HFFc6 (cell line): ENCODE measurements around the gene PADI3. TPM values are rescaled to one million over a fixed set of nuclear protein-coding genes. Genes with fewer than 3 reads are reported as not detected.
"Not testable (repeated sequence)": the region's sequence is repeated elsewhere in the genome, so short reads cannot be mapped to it uniquely, and the experiment has no call there.

Experiments
- DNase-seq: peaks from one replicate; pipeline ENCODE4 v3.0.0-alpha.2; 2018
- H3K27ac Mint-ChIP-seq: 2 replicates; pipeline ENCODE4 v1.8.0; 2020; ENCODE audit warnings: mild to moderate bottlenecking, mixed read lengths
- H3K27me3 Mint-ChIP-seq: 2 replicates; pipeline ENCODE4 v1.8.0; 2021; ENCODE audit warnings: mild to moderate bottlenecking, moderate library complexity, mixed read lengths; ENCODE audit not compliant: insufficient read depth
- H3K36me3 Mint-ChIP-seq: 2 replicates; pipeline ENCODE4 v1.8.0; 2021; ENCODE audit warnings: low read depth, mixed read lengths
- H3K4me1 Mint-ChIP-seq: 2 replicates; pipeline ENCODE4 v1.8.0; 2020; ENCODE audit warnings: low read depth, mixed read lengths
- H3K4me3 Mint-ChIP-seq: 2 replicates; pipeline ENCODE4 v1.8.0; 2020; ENCODE audit warnings: mild to moderate bottlenecking, moderate library complexity, mixed read lengths
- H3K9me3 Mint-ChIP-seq: 2 replicates; pipeline ENCODE4 v1.8.0; 2020; ENCODE audit warnings: mild to moderate bottlenecking, mixed read lengths
- total RNA-seq, 6 experiments: library from RNA; stranded (reverse); fragmentation: NEBNext Ultra II Directional; extraction: Animal tissue kit (Norgen Biotek cat#: 25700); gene quantifications; 2 replicates in 1 of 6; 3 replicates in 5 of 6; pipeline ENCODE4 v1.2.3, GENCODE V29; 2021
- TF ChIP-seq, protein P1 (sequence below): fragments of 200-600 bp; sonication (generic); IDR thresholded peaks from 2 replicates; pipeline ENCODE4 v1.5.0; 2021; ENCODE audit warnings: antibody characterized with exemption, mild to moderate bottlenecking

The PADI3 gene
- total RNA-seq, 6 experiments from 2014 or later = 0.05 to 0.14 (median 0.07) TPM; not detected in 2

DNA sequence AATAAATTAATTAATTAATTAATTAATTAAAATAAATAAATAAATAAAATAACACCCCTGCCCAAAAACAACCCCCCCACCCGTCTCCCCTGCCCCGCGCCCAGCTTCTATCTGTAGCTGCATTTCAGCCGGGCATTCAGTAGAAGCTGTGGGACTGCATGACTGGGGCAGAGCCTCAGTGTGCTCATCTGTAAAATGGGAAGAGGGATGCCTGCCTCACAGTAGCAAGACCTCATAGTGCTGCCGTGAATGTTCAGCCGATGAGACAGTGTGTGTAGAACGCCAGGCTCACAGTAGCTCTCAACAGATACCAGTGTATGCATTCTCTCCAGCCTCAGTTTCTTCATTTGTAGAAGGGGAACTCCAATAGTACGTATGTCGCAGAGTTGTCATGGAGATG lies 67.8 kb downstream of the PADI3 start:
- Mint-ChIP-seq H3K4me3 (no peak overlapping the region), H3K27ac (no peak overlapping the region), H3K36me3 (peaks cover 6% of the 10 kb centered on the region; the same call in 1 of the 2 replicates), H3K27me3 (peaks cover 34% of the 10 kb centered on the region), H3K9me3 (no peaks in the 10 kb centered on the region), H3K4me1 (no peaks in the 10 kb centered on the region; the same call in 1 of the 2 replicates)
- no peak for DNase-seq
- TF ChIP-seq, protein P1, sequence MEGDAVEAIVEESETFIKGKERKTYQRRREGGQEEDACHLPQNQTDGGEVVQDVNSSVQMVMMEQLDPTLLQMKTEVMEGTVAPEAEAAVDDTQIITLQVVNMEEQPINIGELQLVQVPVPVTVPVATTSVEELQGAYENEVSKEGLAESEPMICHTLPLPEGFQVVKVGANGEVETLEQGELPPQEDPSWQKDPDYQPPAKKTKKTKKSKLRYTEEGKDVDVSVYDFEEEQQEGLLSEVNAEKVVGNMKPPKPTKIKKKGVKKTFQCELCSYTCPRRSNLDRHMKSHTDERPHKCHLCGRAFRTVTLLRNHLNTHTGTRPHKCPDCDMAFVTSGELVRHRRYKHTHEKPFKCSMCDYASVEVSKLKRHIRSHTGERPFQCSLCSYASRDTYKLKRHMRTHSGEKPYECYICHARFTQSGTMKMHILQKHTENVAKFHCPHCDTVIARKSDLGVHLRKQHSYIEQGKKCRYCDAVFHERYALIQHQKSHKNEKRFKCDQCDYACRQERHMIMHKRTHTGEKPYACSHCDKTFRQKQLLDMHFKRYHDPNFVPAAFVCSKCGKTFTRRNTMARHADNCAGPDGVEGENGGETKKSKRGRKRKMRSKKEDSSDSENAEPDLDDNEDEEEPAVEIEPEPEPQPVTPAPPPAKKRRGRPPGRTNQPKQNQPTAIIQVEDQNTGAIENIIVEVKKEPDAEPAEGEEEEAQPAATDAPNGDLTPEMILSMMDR = no peak

DNA sequence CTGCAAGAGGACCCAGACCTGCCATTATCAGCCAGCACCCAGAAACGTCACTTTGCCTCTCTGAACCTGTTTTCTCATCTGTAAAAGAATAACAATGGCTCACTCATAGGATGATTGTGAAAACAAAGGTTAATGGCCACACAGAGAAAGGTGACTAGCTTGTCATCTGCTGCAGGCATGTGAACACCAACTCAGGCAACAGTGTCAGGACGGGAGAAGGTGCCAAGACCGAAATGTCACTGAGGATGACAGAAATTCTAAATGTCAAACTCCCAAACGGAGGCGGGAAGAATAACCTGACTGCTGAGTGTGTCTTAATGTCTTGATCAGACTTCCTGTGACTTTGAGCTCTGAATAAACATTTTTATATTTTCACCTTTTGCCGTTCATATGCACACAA lies 69.4 kb downstream of the PADI3 start:
- Mint-ChIP-seq H3K27me3 (peaks cover 33% of the 10 kb centered on the region), H3K4me1 (no peaks in the 10 kb centered on the region; the same call in 1 of the 2 replicates), H3K36me3 (peaks cover 6% of the 10 kb centered on the region; the same call in 1 of the 2 replicates), H3K27ac (no peak overlapping the region), H3K9me3 (no peaks in the 10 kb centered on the region), H3K4me3 (no peak overlapping the region)
- TF ChIP-seq, protein P1 = no peak
- DNase-seq = no peak

DNA sequence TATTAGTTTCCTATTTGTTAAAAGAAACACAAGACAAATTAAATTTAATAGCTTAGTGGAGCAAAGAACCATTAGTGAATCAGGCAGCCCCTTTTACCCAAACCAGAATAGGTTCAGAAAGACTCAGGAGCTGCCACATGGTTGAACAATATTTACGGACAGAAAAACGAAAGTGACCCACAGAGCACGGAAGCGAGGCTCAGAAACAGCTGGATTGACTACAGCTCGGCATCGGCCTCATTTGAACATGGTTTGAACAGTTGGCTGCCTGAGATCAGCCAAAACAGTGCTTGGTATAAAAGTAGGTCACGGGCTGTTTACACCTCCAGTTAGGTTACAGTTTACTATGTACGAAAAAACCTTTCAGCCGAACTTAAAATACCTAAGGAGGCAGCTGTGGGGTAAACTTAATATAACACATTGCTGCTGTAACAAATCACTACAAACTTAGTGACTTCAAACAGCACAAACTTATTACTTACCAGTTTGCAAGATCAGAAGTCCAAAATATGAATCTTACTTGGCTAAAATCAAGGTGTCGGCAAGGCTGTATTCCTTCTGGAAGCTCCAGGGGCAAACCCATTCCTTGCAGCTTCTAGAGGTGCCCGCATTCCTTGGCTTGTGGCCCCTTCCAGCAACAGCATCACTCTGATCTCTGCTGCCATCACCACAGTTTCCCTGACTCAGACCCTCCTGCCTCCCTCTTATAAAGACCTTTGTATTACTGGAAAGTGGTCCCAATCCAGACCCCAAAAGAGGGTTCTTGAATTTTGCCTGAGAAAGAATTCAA lies 70.9 kb downstream of the PADI3 start:
- TF ChIP-seq, protein P1 = no peak
- no peak overlapping the region for H3K4me3 Mint-ChIP-seq
- peaks cover 6% of the 10 kb centered on the region; the same call in 1 of the 2 replicates for H3K36me3 Mint-ChIP-seq
- DNase-seq = no peak
- no peaks in the 10 kb centered on the region for H3K9me3 Mint-ChIP-seq
- no peak overlapping the region for H3K27ac Mint-ChIP-seq
- peaks cover 26% of the 10 kb centered on the region for H3K27me3 Mint-ChIP-seq
- no peaks in the 10 kb centered on the region; the same call in 1 of the 2 replicates for H3K4me1 Mint-ChIP-seq

DNA sequence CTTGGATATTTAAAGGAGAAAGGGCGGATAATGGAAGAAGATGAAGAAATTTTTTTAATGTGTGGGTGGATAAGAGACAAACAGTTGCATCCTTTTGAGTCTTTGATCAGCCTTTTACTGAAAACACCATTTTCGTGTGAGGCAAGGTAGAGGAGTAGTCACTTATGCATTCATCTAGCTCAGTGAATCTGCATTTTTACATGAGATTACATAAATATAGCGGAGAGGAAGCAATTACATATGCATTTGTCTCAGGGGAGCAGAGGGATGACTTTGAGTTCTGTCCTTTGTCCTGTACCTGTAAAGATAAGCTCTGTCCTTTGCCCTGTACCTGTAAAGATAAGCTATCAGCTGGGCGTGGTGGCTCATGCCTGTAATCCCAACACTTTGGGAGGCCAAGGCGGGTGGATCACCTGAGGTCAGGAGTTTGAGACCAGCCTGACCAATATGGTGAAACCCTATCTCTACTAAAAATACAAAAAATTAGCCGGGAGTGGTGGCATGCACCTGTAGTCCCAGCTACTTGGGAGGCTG lies 73.0 kb downstream of the PADI3 start:
- not testable (repeated sequence) for H3K36me3 Mint-ChIP-seq, H3K27ac Mint-ChIP-seq, H3K4me1 Mint-ChIP-seq

DNA sequence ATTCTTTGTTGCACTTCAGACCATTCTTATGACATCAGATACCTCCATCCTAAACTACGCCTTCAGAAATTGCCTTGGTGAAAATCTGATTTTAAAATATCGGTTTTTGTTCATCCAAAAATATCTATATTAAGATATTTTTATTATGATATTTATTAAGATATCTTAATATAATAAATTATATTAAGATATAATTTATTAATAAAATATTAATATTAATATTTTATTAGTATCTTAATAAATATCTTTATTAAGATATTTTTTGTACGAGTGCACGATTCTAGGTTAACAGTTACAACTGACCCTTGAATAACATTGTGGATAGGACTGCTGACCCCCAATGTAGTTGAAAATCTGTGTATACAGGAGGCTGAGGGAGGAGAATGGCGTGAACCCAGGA lies 80.0 kb downstream of the PADI3 start:
- no peak overlapping the region for H3K4me3 Mint-ChIP-seq
- no peaks in the 10 kb centered on the region for H3K4me1 Mint-ChIP-seq
- TF ChIP-seq, protein P1 = no peak
- peaks cover 63% of the 10 kb centered on the region for H3K27me3 Mint-ChIP-seq
- no peak overlapping the region for H3K27ac Mint-ChIP-seq
- peaks cover 11% of the 10 kb centered on the region for H3K36me3 Mint-ChIP-seq
- DNase-seq = no peak
- H3K9me3 Mint-ChIP-seq = peaks cover 7% of the 10 kb centered on the region

More for the DNA sequence above, 73.0 kb downstream of the PADI3 start:
- DNase-seq, H3K4me3 Mint-ChIP-seq, H3K9me3 Mint-ChIP-seq: not testable (repeated sequence)
- peaks cover 38% of the 10 kb centered on the region for H3K27me3 Mint-ChIP-seq

DNA sequence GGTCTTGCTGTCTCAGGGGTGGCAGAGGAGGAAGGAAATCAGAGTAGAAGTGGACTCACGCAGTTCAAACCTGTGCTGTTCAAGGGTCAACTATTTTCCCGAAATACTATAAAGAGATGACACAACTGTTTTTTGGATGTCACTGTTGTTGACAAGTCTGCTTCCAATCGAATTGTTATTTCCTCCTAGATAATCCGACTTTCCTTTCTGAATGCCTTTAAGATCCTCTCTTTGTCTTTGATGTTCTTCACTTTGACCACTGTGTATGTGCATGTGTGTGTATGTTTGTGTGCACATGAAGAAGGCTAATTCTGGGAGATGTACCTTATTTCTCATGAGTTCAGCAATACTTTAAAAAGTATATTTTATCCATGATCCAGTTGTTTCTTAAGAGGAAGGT lies 80.7 kb downstream of the PADI3 start:
- Mint-ChIP-seq H3K36me3 (peaks cover 11% of the 10 kb centered on the region), H3K4me3 (no peak overlapping the region), H3K4me1 (no peaks in the 10 kb centered on the region), H3K9me3 (peaks cover 7% of the 10 kb centered on the region), H3K27ac (no peak overlapping the region), H3K27me3 (peaks cover 63% of the 10 kb centered on the region)
- DNase-seq = no peak
- TF ChIP-seq, protein P1 = no peak
